CD4-positive, alpha-beta T cell treated with Interleukin-6 at 100 ng/mL for 8 hours (primary cell): Measurements from ENCODE around the gene SCARF1.
A peak's percentile ranks its signal among the peaks of the same experiment; 100 is the strongest.

Experiments
- DNase-seq: peaks from one replicate; pipeline ENCODE4 v3.0.0-alpha.2; 2020; ENCODE audit warnings: mixed read lengths, low spot score

The SCARF1 gene

GRCh38 chr17:1648963-1649843 is 3.7 kb upstream of the SCARF1 start:
- DNase-seq, result peak; percentile 95

DNA sequence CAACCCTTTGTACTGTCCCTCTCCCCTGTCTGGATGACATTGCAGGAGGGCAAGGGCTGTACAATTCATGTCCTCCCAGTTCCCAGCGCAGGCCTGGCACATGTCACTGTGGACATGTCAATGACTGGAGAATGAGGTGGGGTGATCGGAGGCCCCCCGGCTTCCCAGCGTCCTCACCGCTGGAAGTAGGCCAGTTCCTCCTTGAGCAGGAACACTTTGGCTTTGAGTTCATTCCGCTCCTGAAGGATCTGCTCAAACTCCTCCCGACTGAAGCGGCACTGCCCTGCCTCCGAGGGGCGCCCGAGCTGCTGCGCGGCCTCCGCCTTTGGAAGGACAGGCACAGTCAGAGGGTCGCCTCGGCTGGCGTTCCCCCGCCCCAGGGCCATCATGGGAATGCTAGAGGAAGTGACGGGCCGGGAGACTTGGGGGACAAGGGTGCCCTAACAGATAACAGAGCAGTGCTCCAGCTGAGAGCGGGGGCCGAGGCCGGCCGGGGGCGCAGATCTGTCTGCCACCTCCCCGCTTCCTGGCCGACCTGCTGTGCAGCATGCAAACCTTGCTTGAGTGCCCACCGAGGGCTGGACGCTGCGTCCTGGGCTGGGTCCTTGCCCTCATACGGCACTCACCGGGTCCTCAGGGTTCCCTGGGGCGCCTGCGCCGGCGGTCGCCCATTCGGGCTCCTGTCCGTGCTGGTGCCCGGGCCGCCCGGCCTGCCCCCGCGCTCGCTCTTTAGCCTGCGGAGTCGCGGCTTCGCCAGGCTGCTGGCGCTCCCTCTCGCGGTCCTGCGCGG is 2.8 kb upstream of the SCARF1 start:
- no peak for DNase-seq

GRCh38 chr17:1647802-1648171 is 2.3 kb upstream of the SCARF1 start:
- no peak for DNase-seq

- no peak for DNase-seq
Observed at GRCh38 chr17:1646199-1646875, 805 bp upstream of the SCARF1 start.

DNA sequence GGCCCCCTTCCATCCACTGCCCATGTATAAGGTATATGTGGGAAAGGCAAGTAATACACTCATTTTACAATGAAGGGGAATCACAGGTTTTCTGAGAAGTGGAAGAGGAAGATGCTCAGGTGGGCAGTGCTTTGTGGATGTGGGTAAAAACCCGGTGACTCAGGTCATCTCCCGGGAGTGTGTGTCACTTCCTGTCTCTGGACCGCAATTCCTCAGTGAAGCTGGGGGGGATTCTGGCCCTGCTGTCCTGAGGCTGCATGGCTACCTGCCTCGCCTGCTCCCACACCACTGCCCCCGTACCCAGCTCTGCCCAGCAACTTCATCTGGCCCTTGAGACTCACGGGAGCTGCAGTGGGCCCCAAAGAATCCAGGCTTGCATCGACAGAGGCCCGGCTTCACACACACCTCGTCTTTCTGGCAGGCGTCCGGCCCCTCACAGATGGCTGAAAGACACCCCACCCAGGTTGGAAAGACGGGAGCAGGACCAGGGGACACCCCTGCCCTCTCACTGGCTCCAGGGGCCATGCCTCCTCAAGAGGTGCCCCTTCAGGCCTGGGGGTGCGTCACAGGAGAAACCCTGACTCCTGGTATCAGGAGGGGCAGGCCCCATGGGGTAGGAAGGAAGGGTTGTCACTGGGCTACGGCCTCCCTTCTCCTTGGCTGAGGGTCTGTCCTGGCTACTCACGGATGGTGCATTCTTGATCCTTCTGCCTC is 882 bp downstream of the SCARF1 start:
- no peak for DNase-seq

- no peak for DNase-seq
Observed at GRCh38 chr17:1643999-1644492, 1.5 kb downstream of the SCARF1 start.

- DNase-seq, result peak; percentile 56
Observed at GRCh38 chr17:1643293-1643998, 2.1 kb downstream of the SCARF1 start.

- no peak for DNase-seq
Observed at GRCh38 chr17:1641065-1641403, 4.5 kb downstream of the SCARF1 start.

DNA sequence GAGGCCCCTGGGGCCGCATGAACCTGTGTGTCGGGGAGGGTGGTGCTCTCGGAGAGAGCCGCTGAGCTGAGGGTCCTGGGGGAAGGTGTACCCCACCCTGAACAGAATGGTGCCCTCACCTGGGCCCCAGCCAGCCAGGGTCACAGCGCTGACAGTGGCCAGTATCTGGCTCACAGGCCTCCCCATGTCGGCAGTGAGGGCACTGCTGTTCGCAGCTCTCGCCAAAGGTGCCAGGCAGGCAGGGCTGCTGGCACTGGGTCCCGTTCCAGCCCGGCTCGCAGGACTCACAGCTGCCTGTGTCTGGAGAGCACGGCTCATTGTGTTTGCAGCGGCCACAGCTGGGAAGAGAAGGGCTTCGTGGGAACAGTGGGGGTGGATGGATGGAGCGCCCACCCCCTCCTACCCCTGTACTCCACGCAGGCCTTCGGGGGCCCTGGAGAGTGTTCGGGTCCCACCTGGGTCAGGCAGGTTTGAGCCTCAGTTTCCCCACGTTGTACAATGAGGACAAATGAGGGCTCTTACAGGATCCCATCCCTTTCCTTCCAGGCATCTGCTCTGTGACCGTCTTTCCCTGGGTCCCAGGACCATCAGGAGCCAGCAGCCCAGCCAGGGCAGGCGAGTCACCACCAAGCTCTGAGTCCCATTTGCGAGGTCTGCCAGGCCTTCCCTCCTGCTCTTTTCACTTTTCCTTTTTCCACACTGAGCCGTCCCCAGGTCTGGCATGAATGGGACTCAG is 5.0 kb downstream of the SCARF1 start:
- no peak for DNase-seq

DNA sequence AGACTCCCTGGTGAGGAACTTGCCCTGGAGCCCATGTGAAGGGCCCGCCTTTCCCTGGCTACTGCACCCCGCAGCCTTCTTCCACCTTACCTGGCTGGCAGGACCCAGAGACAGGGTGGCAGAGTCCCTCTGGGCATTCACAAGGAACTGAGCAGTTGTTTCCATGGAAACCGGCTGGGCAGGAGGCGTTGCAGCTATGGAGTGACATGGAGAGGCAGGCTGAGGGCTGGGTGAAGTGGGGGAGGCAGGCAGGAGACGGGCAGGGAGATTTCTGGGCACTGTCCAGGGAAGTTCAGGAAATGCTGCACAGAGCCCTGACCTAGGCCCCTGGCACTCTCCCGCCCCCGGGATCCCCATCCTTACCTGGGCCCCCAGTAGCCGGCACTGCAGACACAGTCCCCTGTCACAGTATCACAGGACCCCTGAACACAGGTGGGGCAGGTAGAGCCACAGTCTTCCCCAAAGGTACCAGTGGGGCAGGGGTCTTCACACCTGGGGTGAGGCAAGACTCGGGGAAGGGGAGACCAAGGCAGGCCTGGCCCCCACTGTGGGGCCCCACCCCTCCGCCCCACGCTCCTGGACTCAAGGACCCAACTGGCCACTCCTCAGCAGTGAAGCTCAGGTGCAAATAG is 5.9 kb downstream of the SCARF1 start:
- DNase-seq, result no peak

DNA sequence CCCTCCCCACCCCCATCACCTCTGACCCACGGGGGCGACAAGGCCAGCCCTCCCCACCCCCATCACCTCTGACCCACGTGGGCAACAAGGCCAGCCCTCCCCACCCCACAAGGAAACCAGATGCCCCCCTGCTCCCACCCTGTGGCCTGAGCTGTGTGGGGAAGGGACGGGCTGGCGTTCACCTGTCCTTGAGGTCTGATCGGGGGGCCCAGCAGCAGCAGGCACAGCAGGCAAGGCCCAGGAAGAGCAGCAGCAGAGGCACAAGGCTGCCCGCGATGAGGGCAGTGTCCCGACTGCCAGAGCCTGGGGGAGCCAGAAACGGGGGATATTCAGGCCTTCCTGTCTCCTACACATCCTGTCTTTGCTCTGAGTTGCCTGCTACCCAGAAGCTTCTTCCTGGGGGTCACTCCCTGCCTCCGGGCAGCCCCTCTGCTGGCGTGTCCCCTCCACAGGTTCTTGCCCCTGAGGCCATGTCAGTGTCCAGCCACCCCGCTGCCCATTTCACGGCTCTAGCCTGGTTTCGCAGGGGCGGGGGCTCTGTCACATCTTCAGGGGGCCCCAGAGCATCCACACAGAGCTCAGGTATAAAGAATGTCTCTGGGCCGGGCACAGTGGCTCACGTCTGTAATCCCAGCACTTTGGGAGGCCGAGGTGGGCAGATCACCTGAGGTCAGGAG is 6.8 kb downstream of the SCARF1 start:
- no peak for DNase-seq

- DNase-seq, result no peak
Observed at GRCh38 chr17:1638171-1638590, 7.4 kb downstream of the SCARF1 start.

- DNase-seq, result no peak
Observed at GRCh38 chr17:1636732-1637285, 8.7 kb downstream of the SCARF1 start.

DNA sequence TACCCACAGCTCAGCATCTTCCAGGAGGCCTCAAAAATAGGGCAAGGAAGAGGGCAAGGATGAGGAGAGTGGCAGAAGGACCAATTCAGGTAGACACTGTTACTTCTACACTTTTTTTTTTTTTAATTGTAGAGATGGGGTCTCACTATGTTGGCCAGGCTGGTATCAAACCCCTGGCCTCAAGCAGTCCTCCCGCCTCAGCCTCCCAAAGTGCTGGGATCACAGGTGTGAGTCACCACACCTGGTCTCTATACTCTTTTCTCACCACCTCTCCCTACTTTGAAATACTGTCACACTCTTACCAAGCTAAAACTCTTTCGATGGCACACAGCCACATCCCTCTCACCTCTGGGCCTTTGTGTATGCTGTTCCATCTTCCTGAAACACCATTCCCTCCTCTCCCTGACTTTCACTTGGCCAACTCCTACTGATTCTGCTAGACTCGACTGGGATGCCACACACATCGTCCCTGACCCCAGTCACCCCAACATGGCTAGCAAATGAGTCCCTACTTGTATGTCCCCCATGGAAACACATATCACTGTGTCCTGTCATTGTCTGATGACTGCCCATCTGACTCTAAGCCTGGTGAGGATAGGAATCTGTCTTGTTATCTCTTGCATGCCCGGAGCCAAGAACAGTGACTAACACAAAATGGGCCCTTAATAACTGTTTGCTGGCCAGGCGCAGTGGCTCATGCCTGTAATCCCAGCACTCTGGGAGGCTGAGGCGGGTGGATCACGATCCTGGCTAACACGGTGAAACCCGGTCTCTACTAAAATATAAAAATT is 9.7 kb downstream of the SCARF1 start:
- DNase-seq, result no peak

DNA sequence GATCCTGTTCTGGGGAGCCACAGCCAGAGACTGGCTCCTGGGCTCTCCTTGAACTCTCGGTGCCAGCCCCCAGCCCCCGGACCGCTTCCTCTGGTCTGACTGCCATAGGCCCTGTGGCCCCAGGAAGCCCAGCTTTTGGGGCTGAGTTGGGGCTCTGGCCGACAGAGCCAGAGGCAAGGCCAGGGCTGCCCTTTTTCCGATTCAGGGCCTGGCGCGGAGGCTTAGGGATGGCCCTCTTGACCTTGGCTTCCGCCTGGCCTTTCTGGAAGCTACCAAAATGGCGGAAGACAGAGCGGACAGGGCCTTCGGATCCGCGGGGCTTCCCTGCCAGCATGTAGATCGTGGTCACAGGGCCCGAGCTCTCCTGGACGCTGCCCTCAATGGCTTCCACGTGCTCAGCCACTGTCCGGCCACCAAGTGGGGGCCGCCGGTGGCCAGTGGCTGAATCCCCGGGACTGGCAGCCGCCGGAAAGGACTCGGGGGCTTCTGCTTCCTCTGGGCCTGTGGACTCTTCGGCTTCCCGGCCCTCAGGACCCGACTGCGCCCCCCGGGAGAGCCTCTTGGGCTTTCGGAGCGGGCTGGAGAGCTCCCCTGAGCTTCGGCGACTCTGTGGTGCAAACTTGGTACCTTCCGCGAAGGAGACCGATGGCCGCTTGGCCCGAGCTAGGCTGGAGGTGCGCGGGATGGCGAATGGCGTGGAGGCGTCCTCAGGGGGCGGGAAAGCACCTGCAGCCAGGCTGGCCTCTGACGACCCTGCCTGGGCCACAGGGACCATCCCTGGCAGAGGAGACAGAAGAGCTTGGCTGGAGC is 10.5 kb downstream of the SCARF1 start:
- no peak for DNase-seq

DNA sequence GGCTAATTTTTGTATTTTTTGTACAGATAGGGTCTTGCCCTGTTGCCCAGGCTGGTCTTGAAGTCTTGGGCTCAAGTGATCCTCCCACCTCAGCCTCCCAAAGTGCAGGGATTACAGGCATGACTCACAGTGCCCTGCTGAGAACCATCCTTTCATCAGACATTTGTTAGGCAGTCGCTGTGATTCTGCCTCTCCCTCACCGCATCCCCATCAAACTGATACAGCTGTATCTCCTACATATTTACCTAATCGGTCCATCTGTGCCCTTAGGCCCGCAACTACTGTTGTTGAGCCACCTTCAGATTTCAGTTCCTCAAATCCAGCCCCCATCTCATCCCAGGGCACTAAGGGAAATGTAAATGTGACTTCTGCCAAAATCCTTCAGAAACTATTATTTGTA is 14.9 kb downstream of the SCARF1 start:
- no peak for DNase-seq

GRCh38 chr17:1629504-1630310 is 15.8 kb downstream of the SCARF1 start:
- DNase-seq, result peak; percentile 62
